ENCODE measurements around the gene PVR. TPM values are rescaled to one million over a fixed set of nuclear protein-coding genes. Genes with fewer than 3 reads are reported as not detected.
"Not testable (repeated sequence)": the region's sequence is repeated elsewhere in the genome, so short reads cannot be mapped to it uniquely, and the experiment has no call there.

The PVR gene
- total RNA-seq, 1 experiment from 2014 or later: 52.1 TPM

DNA sequence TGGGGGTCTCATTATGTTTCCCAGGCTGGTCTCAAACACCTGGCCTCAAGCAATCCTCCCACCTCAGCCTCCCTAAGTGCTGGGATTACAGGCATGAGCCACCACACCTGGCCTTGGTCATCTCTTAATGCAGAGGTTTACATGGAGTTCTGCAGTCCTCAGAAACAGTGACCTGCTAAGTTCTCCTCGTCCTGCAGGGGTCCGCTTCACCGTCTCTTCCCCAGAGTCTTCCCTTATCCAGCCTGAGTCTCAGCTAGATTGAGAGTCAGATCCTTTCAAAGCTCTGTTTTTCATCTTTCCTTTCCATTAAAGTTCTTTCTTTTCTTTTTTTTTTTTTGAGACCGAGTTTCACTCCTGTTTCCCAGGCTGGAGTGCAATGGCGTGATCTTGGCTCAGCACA is 33.2 kb upstream of the PVR start:
- TF ChIP-seq, protein P1, sequence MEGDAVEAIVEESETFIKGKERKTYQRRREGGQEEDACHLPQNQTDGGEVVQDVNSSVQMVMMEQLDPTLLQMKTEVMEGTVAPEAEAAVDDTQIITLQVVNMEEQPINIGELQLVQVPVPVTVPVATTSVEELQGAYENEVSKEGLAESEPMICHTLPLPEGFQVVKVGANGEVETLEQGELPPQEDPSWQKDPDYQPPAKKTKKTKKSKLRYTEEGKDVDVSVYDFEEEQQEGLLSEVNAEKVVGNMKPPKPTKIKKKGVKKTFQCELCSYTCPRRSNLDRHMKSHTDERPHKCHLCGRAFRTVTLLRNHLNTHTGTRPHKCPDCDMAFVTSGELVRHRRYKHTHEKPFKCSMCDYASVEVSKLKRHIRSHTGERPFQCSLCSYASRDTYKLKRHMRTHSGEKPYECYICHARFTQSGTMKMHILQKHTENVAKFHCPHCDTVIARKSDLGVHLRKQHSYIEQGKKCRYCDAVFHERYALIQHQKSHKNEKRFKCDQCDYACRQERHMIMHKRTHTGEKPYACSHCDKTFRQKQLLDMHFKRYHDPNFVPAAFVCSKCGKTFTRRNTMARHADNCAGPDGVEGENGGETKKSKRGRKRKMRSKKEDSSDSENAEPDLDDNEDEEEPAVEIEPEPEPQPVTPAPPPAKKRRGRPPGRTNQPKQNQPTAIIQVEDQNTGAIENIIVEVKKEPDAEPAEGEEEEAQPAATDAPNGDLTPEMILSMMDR (conservative IDR thresholded peaks at IDR 0.05): peak; percentile 49; the same call in 1 of the 2 replicates
- H3K4me3 ChIP-seq; H3K27ac ChIP-seq; BruUV-seq (replicated peaks); intact Hi-C loops (cut with micrococcal nuclease; ENCODE audit: unreplicated experiment); H2AFZ ChIP-seq; H3K9me2 ChIP-seq (ENCODE audit: insufficient read depth); H3K36me3 ChIP-seq (ENCODE audit: low read depth); H3K79me2 ChIP-seq (ENCODE audit: low read depth); H3K4me2 ChIP-seq; H3K9me3 ChIP-seq (ENCODE audit: insufficient read depth, low read depth); H4K20me1 ChIP-seq (ENCODE audit: insufficient read depth); H3K27me3 ChIP-seq (ENCODE audit: insufficient read depth, low read depth); DNase-seq: not testable (repeated sequence)
- H3K4me1 ChIP-seq (replicated peaks; ENCODE audit: insufficient read depth): peaks cover 43% of the 10 kb centered on the region
- ChIA-PET POLR2A (ENCODE audit: unreplicated experiment) (interaction anchor here (0.6 kb wide), 1 partner anchor 829 kb away, joined by 3 read pairs; no protein-coding TSS in a partner anchor), CTCF (interaction anchor here (0.6 to 1.2 kb wide), 5 partner anchors 8 to 129 kb away, joined by 3 to 10 read pairs (median 4); no protein-coding TSS in a partner anchor)
- H3F3A ChIP-seq (ENCODE audit: insufficient read depth, low read depth): peaks cover 35% of the 10 kb centered on the region; the same call in 1 of the 2 replicates

DNA sequence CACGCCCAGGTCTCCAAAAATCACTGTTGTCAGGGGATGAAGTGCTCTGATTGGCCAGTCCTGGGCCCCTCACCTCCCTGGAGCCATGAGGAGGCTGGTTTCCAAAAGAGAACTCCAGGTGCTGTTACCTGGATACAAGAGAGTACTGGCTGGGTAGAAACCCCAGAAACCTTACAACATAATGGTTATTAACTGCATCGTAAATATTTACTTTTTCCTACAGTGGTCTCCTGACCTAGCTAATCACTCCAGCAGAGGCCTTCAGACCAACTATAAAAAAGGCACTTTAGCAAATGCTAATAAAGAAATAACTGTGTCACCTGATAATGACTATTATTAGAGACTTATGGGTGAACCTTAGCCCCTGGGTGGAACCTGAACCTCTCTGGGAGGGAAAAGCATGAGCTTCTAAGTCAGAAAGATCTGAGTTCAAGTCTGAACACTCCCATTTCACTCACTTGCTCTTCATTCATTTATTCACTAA is 31.9 kb upstream of the PVR start:
- Histone ChIP-seq H3K9me2 (ENCODE audit: insufficient read depth) (no peaks in the 10 kb centered on the region), H3K9me3 (ENCODE audit: insufficient read depth, low read depth) (no peaks in the 10 kb centered on the region), H3K27me3 (ENCODE audit: insufficient read depth, low read depth) (no peaks in the 10 kb centered on the region), H2AFZ (no peak overlapping the region), H3F3A (ENCODE audit: insufficient read depth, low read depth) (peaks cover 30% of the 10 kb centered on the region; the same call in 1 of the 2 replicates), H3K4me3 (no peak overlapping the region), H3K79me2 (ENCODE audit: low read depth) (no peaks in the 10 kb centered on the region), H3K4me2 (no peak overlapping the region), H3K36me3 (ENCODE audit: low read depth) (no peaks in the 10 kb centered on the region), H3K4me1 (replicated peaks; ENCODE audit: insufficient read depth) (peaks cover 38% of the 10 kb centered on the region), H4K20me1 (ENCODE audit: insufficient read depth) (no peaks in the 10 kb centered on the region), H3K27ac (peak overlapping the region; percentile 4; the same call in 1 of the 2 replicates)
- intact Hi-C loops (cut with micrococcal nuclease; ENCODE audit: unreplicated experiment): no loop called here
- BruUV-seq (replicated peaks): no TSS peak
- POLR2A ChIA-PET (ENCODE audit: unreplicated experiment): no interaction called here
- CTCF ChIA-PET: interaction anchor here (0.7 kb wide), 1 partner anchor 37 kb away, joined by 3 read pairs; no protein-coding TSS in a partner anchor
- TF ChIP-seq, protein P1 (conservative IDR thresholded peaks at IDR 0.05): no peak
- TF ChIP-seq EZH2 (IDR thresholded peaks at IDR 0.05; ENCODE audit: low read depth): no peak
- DNase-seq: peak in 1 of 2 experiments; percentile 55

DNA sequence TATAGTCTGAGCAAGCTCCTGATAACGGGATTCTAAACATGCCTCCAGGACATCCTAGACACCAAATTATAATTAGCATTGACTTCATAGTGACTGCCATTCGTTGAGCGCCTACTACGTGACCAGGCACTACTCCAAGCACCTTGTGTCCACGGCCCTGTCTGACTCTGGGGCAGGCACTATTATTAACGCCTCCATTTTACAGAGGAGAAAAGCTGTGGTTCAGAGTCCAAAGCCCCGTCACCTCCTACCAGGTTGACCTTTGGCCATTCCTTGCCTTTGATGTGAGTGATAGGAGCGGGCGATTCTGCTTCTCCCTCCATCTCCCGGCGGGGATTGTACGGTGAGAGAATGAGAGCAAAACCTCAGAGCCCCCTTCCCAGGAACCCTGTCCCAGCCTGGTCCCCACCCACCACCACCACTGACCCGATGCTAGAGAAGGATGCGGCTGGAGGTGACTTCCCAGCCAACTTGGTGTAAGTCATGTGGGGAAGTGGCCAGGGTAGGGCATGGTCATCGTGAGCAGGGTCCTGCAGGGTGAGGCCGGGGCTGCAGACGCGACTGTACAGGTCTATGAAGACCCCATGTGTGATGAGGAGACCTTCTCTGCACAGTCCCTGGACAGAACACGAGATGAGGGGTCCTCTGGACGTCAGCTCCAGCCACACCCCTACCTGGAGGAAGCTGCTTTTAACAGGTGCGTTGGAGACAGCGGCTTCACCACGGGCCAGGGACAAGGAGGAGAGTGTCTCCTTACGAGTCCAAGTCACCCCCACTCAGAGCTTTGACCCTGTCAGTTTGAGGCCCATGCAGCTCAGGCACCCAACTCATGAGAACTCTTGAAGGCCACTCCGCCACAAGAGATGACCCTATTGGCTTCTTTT is 30.2 kb upstream of the PVR start, which contains the start of gene IGSF23:
Gene IGSF23, plus strand, starts transcription at position 269 of the 884 bp plus-strand sequence. Its CDS starts 83 bp downstream, at position 352.
- intact Hi-C loops (cut with micrococcal nuclease; ENCODE audit: unreplicated experiment): no loop called here
- Histone ChIP-seq H3K4me2 (no peak within 1 kb of the TSS), H3K79me2 (ENCODE audit: low read depth) (no peaks in the 10 kb centered on the region), H3K27me3 (ENCODE audit: insufficient read depth, low read depth) (no peaks in the 10 kb centered on the region), H3K27ac (no peak within 1 kb of the TSS), H3K36me3 (ENCODE audit: low read depth) (no peaks in the 10 kb centered on the region), H3K4me1 (replicated peaks; ENCODE audit: insufficient read depth) (peaks cover 21% of the 10 kb centered on the region), H3K9me2 (ENCODE audit: insufficient read depth) (no peaks in the 10 kb centered on the region), H3K4me3 (no peak within 1 kb of the TSS), H2AFZ (no peak within 1 kb of the TSS), H4K20me1 (ENCODE audit: insufficient read depth) (no peaks in the 10 kb centered on the region), H3F3A (ENCODE audit: insufficient read depth, low read depth) (peaks cover 23% of the 10 kb centered on the region; the same call in 1 of the 2 replicates), H3K9me3 (ENCODE audit: insufficient read depth, low read depth) (no peaks in the 10 kb centered on the region)
- TF ChIP-seq, protein P1 (conservative IDR thresholded peaks at IDR 0.05): no peak
- TF ChIP-seq EZH2 (IDR thresholded peaks at IDR 0.05; ENCODE audit: low read depth): no peak
- DNase-seq: no peak
- BruUV-seq (replicated peaks): no TSS peak
- CTCF ChIA-PET: no interaction called here
- POLR2A ChIA-PET (ENCODE audit: unreplicated experiment): no interaction called here
